Loucy (cell line): ENCODE results near the gene PDCD4.

ENCODE experiments used
- H2AFZ ChIP-seq: fragments of 200-600 bp; sonication (generic); 2 replicates; pipeline ENCODE4 v1.6.0; 2016; ENCODE audit warnings: antibody characterized with exemption, mild to moderate bottlenecking, low read length, moderate library complexity
- H3F3A ChIP-seq: fragments of 200-600 bp; 2 replicates; pipeline ENCODE4 v1.6.0; 2016; ENCODE audit warnings: antibody characterized with exemption, low read depth, mild to moderate bottlenecking
- H3K27me3 ChIP-seq: fragments of 200-600 bp; sonication (generic); 2 replicates; pipeline ENCODE4 v1.6.1; 2014; ENCODE audit warnings: low read length, mild to moderate bottlenecking; ENCODE audit not compliant: insufficient read depth, poor library complexity, severe bottlenecking
- H3K36me3 ChIP-seq: fragments of 200-600 bp; sonication (generic); 2 replicates; pipeline ENCODE4 v1.6.1; 2016; ENCODE audit warnings: low read length; ENCODE audit not compliant: insufficient read depth
- H3K4me1 ChIP-seq: fragments of 200-600 bp; sonication (generic); 2 replicates; pipeline ENCODE4 v1.5.1; 2014; ENCODE audit warnings: low read length, mild to moderate bottlenecking; ENCODE audit not compliant: insufficient read depth, poor library complexity, severe bottlenecking
- H3K4me2 ChIP-seq: fragments of 200-600 bp; sonication (generic); 2 replicates; pipeline ENCODE4 v1.6.0; 2014; ENCODE audit warnings: antibody characterized with exemption, low read length, low read depth, mild to moderate bottlenecking; ENCODE audit not compliant: poor library complexity, severe bottlenecking
- H3K4me3 ChIP-seq: fragments of 200-600 bp; sonication (generic); 2 replicates; pipeline ENCODE4 v1.5.1; 2014; ENCODE audit warnings: low read length, mild to moderate bottlenecking, mixed read lengths; ENCODE audit not compliant: poor library complexity, severe bottlenecking
- H3K79me2 ChIP-seq: fragments of 200-600 bp; sonication (generic); 2 replicates; pipeline ENCODE4 v1.6.1; 2014; ENCODE audit warnings: low read length; ENCODE audit not compliant: insufficient read depth
- H3K9ac ChIP-seq: fragments of 200-600 bp; sonication (generic); 2 replicates; pipeline ENCODE4 v1.6.0; 2014; ENCODE audit warnings: mild to moderate bottlenecking, low read depth, low read length, moderate library complexity; ENCODE audit not compliant: poor library complexity, severe bottlenecking
- H3K9me2 ChIP-seq: fragments of 200-600 bp; sonication (generic); replicated peaks from 2 replicates; pipeline ENCODE4 v1.6.1; 2016; ENCODE audit warnings: low read depth, low read length, mixed read lengths
- H3K9me3 ChIP-seq: fragments of 200-600 bp; sonication (generic); 2 replicates; pipeline ENCODE4 v1.6.1; 2014; ENCODE audit warnings: mild to moderate bottlenecking, antibody characterized with exemption, low read length, low read depth; ENCODE audit not compliant: insufficient read depth
- H4K20me1 ChIP-seq: fragments of 200-600 bp; sonication (generic); 2 replicates; pipeline ENCODE4 v1.6.0; 2014; ENCODE audit warnings: antibody characterized with exemption, low read length, mild to moderate bottlenecking; ENCODE audit not compliant: insufficient read depth, poor library complexity, severe bottlenecking
- CTCF ChIP-seq: fragments of 200-600 bp; sonication (generic); conservative IDR thresholded peaks from 2 replicates; pipeline ENCODE4 v1.5.1; 2014; ENCODE audit warnings: mild to moderate bottlenecking, antibody characterized with exemption, low read length
- EZH2phosphoT487 ChIP-seq: fragments of 200-600 bp; IDR thresholded peaks from 2 replicates; pipeline ENCODE4 v1.6.1; 2018; ENCODE audit warnings: antibody characterized with exemption, mild to moderate bottlenecking, moderate library complexity, borderline replicate concordance

The PDCD4 gene

GRCh38 chr10:110923856-110924493 is 52.2 kb downstream of the PDCD4 start:
- no peak for TF ChIP-seq EZH2phosphoT487
- TF ChIP-seq CTCF: no peak
- no peak overlapping the region for H2AFZ ChIP-seq
- H3K4me3 ChIP-seq: peak overlapping the region; percentile 96
- no peaks in the 10 kb centered on the region for H3K9me3 ChIP-seq
- H3F3A ChIP-seq: no peaks in the 10 kb centered on the region
- H3K9ac ChIP-seq: peak overlapping the region; percentile 8
- H3K27me3 ChIP-seq: no peaks in the 10 kb centered on the region
- peaks cover 65% of the 10 kb centered on the region for H4K20me1 ChIP-seq
- peak overlapping the region; percentile 84 for H3K4me2 ChIP-seq
- peaks cover 88% of the 10 kb centered on the region for H3K79me2 ChIP-seq
- no peaks in the 10 kb centered on the region for H3K9me2 ChIP-seq
- H3K4me1 ChIP-seq: peaks cover 30% of the 10 kb centered on the region
- no peaks in the 10 kb centered on the region for H3K36me3 ChIP-seq

- no peaks in the 10 kb centered on the region for H3K27me3 ChIP-seq
- no peak overlapping the region for H2AFZ ChIP-seq
- H3K4me2 ChIP-seq: no peak overlapping the region
- no peak for TF ChIP-seq CTCF
- TF ChIP-seq EZH2phosphoT487: no peak
- no peaks in the 10 kb centered on the region for H3K9me3 ChIP-seq
- H3K9me2 ChIP-seq: no peaks in the 10 kb centered on the region
- peaks cover 19% of the 10 kb centered on the region for H3K4me1 ChIP-seq
- peaks cover 68% of the 10 kb centered on the region for H4K20me1 ChIP-seq
- H3K4me3 ChIP-seq: no peak overlapping the region
- H3F3A ChIP-seq: no peaks in the 10 kb centered on the region
- no peaks in the 10 kb centered on the region for H3K36me3 ChIP-seq
- peaks cover 95% of the 10 kb centered on the region for H3K79me2 ChIP-seq
- no peak overlapping the region for H3K9ac ChIP-seq
These were observed 55.7 kb downstream of the PDCD4 start for GRCh38 chr10:110927461-110927860.

DNA sequence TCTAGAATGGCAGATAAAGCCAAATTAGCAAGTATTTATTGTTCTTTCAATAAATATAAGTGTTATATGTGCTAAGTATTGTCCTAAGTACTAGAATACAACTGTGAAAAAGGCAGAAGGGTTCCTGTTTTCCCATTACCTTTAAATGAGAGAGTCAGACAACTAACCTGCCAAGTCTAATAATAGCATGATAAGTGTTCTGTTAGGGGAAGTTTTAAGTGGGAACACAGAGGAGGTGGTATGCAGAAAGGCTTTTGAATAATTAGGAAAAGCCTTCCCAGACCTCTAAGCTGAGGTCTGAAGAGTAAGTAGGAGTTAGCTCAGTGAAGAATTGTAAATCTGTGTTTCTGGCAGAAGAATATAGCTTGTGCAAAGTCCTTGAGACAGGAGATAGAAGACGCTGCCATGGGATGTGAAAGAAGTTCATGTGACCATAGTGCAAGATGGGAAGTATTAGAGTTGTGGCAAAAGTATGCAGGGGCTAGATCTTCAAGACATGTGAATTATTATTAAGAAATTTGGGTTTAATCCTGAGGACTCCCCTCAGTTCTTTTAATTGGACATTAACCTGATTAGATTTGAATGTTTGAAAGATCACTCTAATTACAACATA is 60.1 kb downstream of the PDCD4 start:
- Histone ChIP-seq H3K79me2 (peaks cover 92% of the 10 kb centered on the region), H3K4me1 (peaks cover 8% of the 10 kb centered on the region), H3K36me3 (no peaks in the 10 kb centered on the region), H3K27me3 (no peaks in the 10 kb centered on the region), H2AFZ (no peak overlapping the region), H3K9ac (no peak overlapping the region), H3K9me2 (no peaks in the 10 kb centered on the region), H4K20me1 (peaks cover 64% of the 10 kb centered on the region), H3K4me3 (no peak overlapping the region), H3F3A (no peaks in the 10 kb centered on the region), H3K4me2 (no peak overlapping the region), H3K9me3 (no peaks in the 10 kb centered on the region)
- TF ChIP-seq EZH2phosphoT487 (no peak), CTCF (no peak)
